OCI-LY7 (cell line): ENCODE data around the gene CCDC3.

Experiments used
- CTCF ChIP-seq: fragments of 200-600 bp; sonication (generic); conservative IDR thresholded peaks from 2 replicates; pipeline ENCODE4 v1.5.1; 2014; ENCODE audit warnings: mild to moderate bottlenecking, antibody characterized with exemption, low read length, moderate library complexity, mixed read lengths
- EZH2phosphoT487 ChIP-seq: fragments of 200-600 bp; sonication (generic); IDR thresholded peaks from 2 replicates; pipeline ENCODE4 v1.6.1; 2018; ENCODE audit warnings: low read depth, borderline replicate concordance, mild to moderate bottlenecking, mixed run types, antibody characterized with exemption, low read length, moderate library complexity, mixed read lengths

- no peak for TF ChIP-seq CTCF
- no peak for TF ChIP-seq EZH2phosphoT487
Measured at GRCh38 chr10:12958546-12959110, 42.9 kb downstream of the CCDC3 start.
